ENCODE measurements around the gene PNRC2.

The PNRC2 gene

GRCh38 chr1:23922321-23922943 lies 37.2 kb upstream of the PNRC2 start:
- Histone ChIP-seq H3K4me3 (ENCODE audit: low read depth in 1 of 5, low read length in 5 of 5) (no peak overlapping the region), H3K4me1 (ENCODE audit: control insufficient read depth in 5 of 5, insufficient read depth in 5 of 5, low read length in 5 of 5) (peaks cover 0 to 12% (median 4%) of the 10 kb centered on the region in 5 donors), H3K36me3 (ENCODE audit: control insufficient read depth in 5 of 5, insufficient read depth in 5 of 5, low read length in 5 of 5) (no peaks in the 10 kb centered on the region), H3K27ac (ENCODE audit: low read depth, low read length) (no peak overlapping the region), H3K9ac (ENCODE audit: low read length in 5 of 5) (no peak overlapping the region), H3K9me3 (ENCODE audit: control insufficient read depth in 5 of 5, low read length in 5 of 5) (no peaks in the 10 kb centered on the region), H3K27me3 (ENCODE audit: control insufficient read depth in 5 of 5, insufficient read depth in 4 of 5, low read length in 5 of 5) (no peaks in the 10 kb centered on the region)

GRCh38 chr1:23923592-23924499 lies 35.8 kb upstream of the PNRC2 start:
- H3K4me1 ChIP-seq (ENCODE audit: control insufficient read depth in 5 of 5, insufficient read depth in 5 of 5, low read length in 5 of 5) = peaks cover 0 to 12% (median 4%) of the 10 kb centered on the region in 5 donors
- H3K4me3 ChIP-seq (ENCODE audit: low read depth in 1 of 5, low read length in 5 of 5) = no peak overlapping the region
- H3K9ac ChIP-seq (ENCODE audit: low read length in 5 of 5) = no peak overlapping the region
- H3K27ac ChIP-seq (ENCODE audit: low read depth, low read length) = no peak overlapping the region
- no peaks in the 10 kb centered on the region for H3K27me3 ChIP-seq (ENCODE audit: control insufficient read depth in 5 of 5, insufficient read depth in 4 of 5, low read length in 5 of 5)
- H3K36me3 ChIP-seq (ENCODE audit: control insufficient read depth in 5 of 5, insufficient read depth in 5 of 5, low read length in 5 of 5) = no peaks in the 10 kb centered on the region
- H3K9me3 ChIP-seq (ENCODE audit: control insufficient read depth in 5 of 5, low read length in 5 of 5) = no peaks in the 10 kb centered on the region

GRCh38 chr1:23924601-23925000 lies 35.0 kb upstream of the PNRC2 start:
- peaks cover 0 to 11% (median 4%) of the 10 kb centered on the region in 5 donors for H3K4me1 ChIP-seq (ENCODE audit: control insufficient read depth in 5 of 5, insufficient read depth in 5 of 5, low read length in 5 of 5)
- no peak overlapping the region for H3K9ac ChIP-seq (ENCODE audit: low read length in 5 of 5)
- H3K36me3 ChIP-seq (ENCODE audit: control insufficient read depth in 5 of 5, insufficient read depth in 5 of 5, low read length in 5 of 5) = no peaks in the 10 kb centered on the region
- H3K4me3 ChIP-seq (ENCODE audit: low read depth in 1 of 5, low read length in 5 of 5) = no peak overlapping the region
- no peaks in the 10 kb centered on the region for H3K27me3 ChIP-seq (ENCODE audit: control insufficient read depth in 5 of 5, insufficient read depth in 4 of 5, low read length in 5 of 5)
- H3K27ac ChIP-seq (ENCODE audit: low read depth, low read length) = no peak overlapping the region
- no peaks in the 10 kb centered on the region for H3K9me3 ChIP-seq (ENCODE audit: control insufficient read depth in 5 of 5, low read length in 5 of 5)

GRCh38 chr1:23925279-23925678 lies 34.3 kb upstream of the PNRC2 start:
- Histone ChIP-seq H3K4me3 (ENCODE audit: low read depth in 1 of 5, low read length in 5 of 5) (no peak overlapping the region), H3K9me3 (ENCODE audit: control insufficient read depth in 5 of 5, low read length in 5 of 5) (no peaks in the 10 kb centered on the region), H3K27ac (ENCODE audit: low read depth, low read length) (no peak overlapping the region), H3K27me3 (ENCODE audit: control insufficient read depth in 5 of 5, insufficient read depth in 4 of 5, low read length in 5 of 5) (no peaks in the 10 kb centered on the region), H3K9ac (ENCODE audit: low read length in 5 of 5) (no peak overlapping the region), H3K4me1 (ENCODE audit: control insufficient read depth in 5 of 5, insufficient read depth in 5 of 5, low read length in 5 of 5) (peaks cover 0 to 4% (median 0%) of the 10 kb centered on the region in 5 donors), H3K36me3 (ENCODE audit: control insufficient read depth in 5 of 5, insufficient read depth in 5 of 5, low read length in 5 of 5) (no peaks in the 10 kb centered on the region)

GRCh38 chr1:23927097-23927496 lies 32.5 kb upstream of the PNRC2 start:
- H3K9me3 ChIP-seq (ENCODE audit: control insufficient read depth in 5 of 5, low read length in 5 of 5) = no peaks in the 10 kb centered on the region
- no peak overlapping the region for H3K9ac ChIP-seq (ENCODE audit: low read length in 5 of 5)
- H3K27ac ChIP-seq (ENCODE audit: low read depth, low read length) = no peak overlapping the region
- no peaks in the 10 kb centered on the region for H3K27me3 ChIP-seq (ENCODE audit: control insufficient read depth in 5 of 5, insufficient read depth in 4 of 5, low read length in 5 of 5)
- peaks cover 0 to 4% (median 0%) of the 10 kb centered on the region in 5 donors for H3K4me1 ChIP-seq (ENCODE audit: control insufficient read depth in 5 of 5, insufficient read depth in 5 of 5, low read length in 5 of 5)
- no peaks in the 10 kb centered on the region for H3K36me3 ChIP-seq (ENCODE audit: control insufficient read depth in 5 of 5, insufficient read depth in 5 of 5, low read length in 5 of 5)
- no peak overlapping the region for H3K4me3 ChIP-seq (ENCODE audit: low read depth in 1 of 5, low read length in 5 of 5)

- peaks cover 0 to 4% (median 0%) of the 10 kb centered on the region in 5 donors for H3K4me1 ChIP-seq (ENCODE audit: control insufficient read depth in 5 of 5, insufficient read depth in 5 of 5, low read length in 5 of 5)
- no peaks in the 10 kb centered on the region for H3K27me3 ChIP-seq (ENCODE audit: control insufficient read depth in 5 of 5, insufficient read depth in 4 of 5, low read length in 5 of 5)
- no peak overlapping the region for H3K9ac ChIP-seq (ENCODE audit: low read length in 5 of 5)
- no peak overlapping the region for H3K4me3 ChIP-seq (ENCODE audit: low read depth in 1 of 5, low read length in 5 of 5)
- no peaks in the 10 kb centered on the region for H3K9me3 ChIP-seq (ENCODE audit: control insufficient read depth in 5 of 5, low read length in 5 of 5)
- H3K27ac ChIP-seq (ENCODE audit: low read depth, low read length) = no peak overlapping the region
- H3K36me3 ChIP-seq (ENCODE audit: control insufficient read depth in 5 of 5, insufficient read depth in 5 of 5, low read length in 5 of 5) = no peaks in the 10 kb centered on the region
Measured at GRCh38 chr1:23928789-23929188, 30.8 kb upstream of the PNRC2 start.

GRCh38 chr1:23930270-23930669 lies 29.4 kb upstream of the PNRC2 start:
- Histone ChIP-seq H3K27me3 (ENCODE audit: control insufficient read depth in 5 of 5, insufficient read depth in 4 of 5, low read length in 5 of 5) (no peaks in the 10 kb centered on the region), H3K36me3 (ENCODE audit: control insufficient read depth in 5 of 5, insufficient read depth in 5 of 5, low read length in 5 of 5) (no peaks in the 10 kb centered on the region), H3K4me1 (ENCODE audit: control insufficient read depth in 5 of 5, insufficient read depth in 5 of 5, low read length in 5 of 5) (no peaks in the 10 kb centered on the region), H3K4me3 (ENCODE audit: low read depth in 1 of 5, low read length in 5 of 5) (no peak overlapping the region), H3K27ac (ENCODE audit: low read depth, low read length) (no peak overlapping the region), H3K9me3 (ENCODE audit: control insufficient read depth in 5 of 5, low read length in 5 of 5) (no peaks in the 10 kb centered on the region), H3K9ac (ENCODE audit: low read length in 5 of 5) (no peak overlapping the region)

GRCh38 chr1:23930861-23931490 lies 28.7 kb upstream of the PNRC2 start:
- Histone ChIP-seq H3K36me3 (ENCODE audit: control insufficient read depth in 5 of 5, insufficient read depth in 5 of 5, low read length in 5 of 5) (no peaks in the 10 kb centered on the region), H3K27ac (ENCODE audit: low read depth, low read length) (no peak overlapping the region), H3K27me3 (ENCODE audit: control insufficient read depth in 5 of 5, insufficient read depth in 4 of 5, low read length in 5 of 5) (no peaks in the 10 kb centered on the region), H3K4me1 (ENCODE audit: control insufficient read depth in 5 of 5, insufficient read depth in 5 of 5, low read length in 5 of 5) (no peaks in the 10 kb centered on the region), H3K9ac (ENCODE audit: low read length in 5 of 5) (no peak overlapping the region), H3K4me3 (ENCODE audit: low read depth in 1 of 5, low read length in 5 of 5) (no peak overlapping the region), H3K9me3 (ENCODE audit: control insufficient read depth in 5 of 5, low read length in 5 of 5) (no peaks in the 10 kb centered on the region)

GRCh38 chr1:23931491-23931880 lies 28.1 kb upstream of the PNRC2 start:
- Histone ChIP-seq H3K9ac (ENCODE audit: low read length in 5 of 5) (no peak overlapping the region), H3K36me3 (ENCODE audit: control insufficient read depth in 5 of 5, insufficient read depth in 5 of 5, low read length in 5 of 5) (no peaks in the 10 kb centered on the region), H3K27me3 (ENCODE audit: control insufficient read depth in 5 of 5, insufficient read depth in 4 of 5, low read length in 5 of 5) (no peaks in the 10 kb centered on the region), H3K4me1 (ENCODE audit: control insufficient read depth in 5 of 5, insufficient read depth in 5 of 5, low read length in 5 of 5) (no peaks in the 10 kb centered on the region), H3K9me3 (ENCODE audit: control insufficient read depth in 5 of 5, low read length in 5 of 5) (no peaks in the 10 kb centered on the region), H3K4me3 (ENCODE audit: low read depth in 1 of 5, low read length in 5 of 5) (no peak overlapping the region), H3K27ac (ENCODE audit: low read depth, low read length) (no peak overlapping the region)

Measured in subcutaneous abdominal adipose tissue (tissue), 5 donors.